Measurements from ENCODE around the gene ARID2. TPM values are rescaled to one million over a fixed set of nuclear protein-coding genes. Genes with fewer than 3 reads are reported as not detected.

Gene ARID2
- total and polyA plus RNA-seq, 5 donors from 2014 or later: 9.2 to 73.4 (median 13.2) TPM

DNA sequence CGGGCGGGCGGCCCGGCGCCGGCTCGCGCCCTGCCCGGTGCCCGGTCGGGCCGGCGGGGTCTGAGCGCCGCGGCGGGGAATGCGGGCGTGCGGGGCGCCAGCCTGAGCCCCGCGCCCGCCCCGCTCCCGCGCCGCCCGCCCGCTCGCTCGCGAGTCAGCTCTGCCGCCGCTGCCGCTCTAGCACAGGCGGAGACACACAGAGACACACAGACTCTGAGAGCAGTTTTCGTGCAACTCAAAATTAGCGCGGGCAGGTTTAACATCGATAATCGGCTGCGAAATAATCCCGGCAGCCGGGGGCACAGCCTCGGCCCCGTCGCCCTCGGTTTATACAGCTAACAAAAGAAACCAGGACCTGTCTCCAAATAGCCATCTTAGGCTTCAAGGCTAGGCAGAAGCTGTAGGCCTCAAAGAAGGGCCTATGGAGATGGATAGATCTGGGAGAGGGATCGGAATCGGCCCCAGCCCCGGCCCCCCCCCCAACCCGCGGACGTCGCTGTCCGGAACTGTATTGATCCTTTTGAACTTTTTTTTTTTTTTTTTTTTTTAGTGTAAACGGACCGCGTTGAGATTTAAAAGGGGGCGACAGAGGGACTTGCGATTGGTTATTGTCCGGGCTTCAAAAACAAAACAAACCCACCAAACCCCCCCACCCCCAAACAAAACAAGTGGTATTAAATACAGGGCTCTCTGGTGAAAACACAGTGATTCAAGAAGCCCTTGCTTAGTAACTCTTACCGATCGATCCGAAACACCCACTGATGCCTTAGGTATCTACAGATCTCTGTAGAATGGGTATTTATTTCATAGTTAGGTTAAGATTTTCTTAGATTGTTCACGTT is 1.1 kb downstream of the ARID2 start:
- peaks cover 6% of the 10 kb centered on the region for H3K36me3 Mint-ChIP-seq
- DNase-seq (peak; percentile 52 to 81 (median 73)), ATAC-seq (ENCODE audit: low read depth in 2 of 2) (peak in 1 of 2 donors; percentile 4)
- Histone ChIP-seq H3K4me1 (ENCODE audit: control insufficient read depth, insufficient read depth, low read length, poor library complexity, severe bottlenecking) (peaks cover 47% of the 10 kb centered on the region), H3K27ac (ENCODE audit: insufficient read depth, low read length, poor library complexity, severe bottlenecking) (peak overlapping the region; percentile 99), H3K27me3 (ENCODE audit: control insufficient read depth, insufficient read depth, low read length) (no peaks in the 10 kb centered on the region), H3K9me3 (ENCODE audit: control insufficient read depth in 2 of 2, low read length in 2 of 2) (no peaks in the 10 kb centered on the region), H3K4me3 (ENCODE audit: low read depth, low read length) (peak overlapping the region; percentile 95), H3K36me3 (ENCODE audit: control insufficient read depth, insufficient read depth, low read length) (peaks cover 2% of the 10 kb centered on the region)
- no peaks in the 10 kb centered on the region for H3K27me3 Mint-ChIP-seq
- H3K4me1 Mint-ChIP-seq: peaks cover 23 to 40% (median 31%) of the 10 kb centered on the region in 4 donors
- peak overlapping the region; percentile 87 to 98 (median 92) for H3K4me3 Mint-ChIP-seq
- H3K9me3 Mint-ChIP-seq: no peaks in the 10 kb centered on the region
- H3K27ac Mint-ChIP-seq: peak overlapping the region; percentile 88 to 98 (median 93)

DNA sequence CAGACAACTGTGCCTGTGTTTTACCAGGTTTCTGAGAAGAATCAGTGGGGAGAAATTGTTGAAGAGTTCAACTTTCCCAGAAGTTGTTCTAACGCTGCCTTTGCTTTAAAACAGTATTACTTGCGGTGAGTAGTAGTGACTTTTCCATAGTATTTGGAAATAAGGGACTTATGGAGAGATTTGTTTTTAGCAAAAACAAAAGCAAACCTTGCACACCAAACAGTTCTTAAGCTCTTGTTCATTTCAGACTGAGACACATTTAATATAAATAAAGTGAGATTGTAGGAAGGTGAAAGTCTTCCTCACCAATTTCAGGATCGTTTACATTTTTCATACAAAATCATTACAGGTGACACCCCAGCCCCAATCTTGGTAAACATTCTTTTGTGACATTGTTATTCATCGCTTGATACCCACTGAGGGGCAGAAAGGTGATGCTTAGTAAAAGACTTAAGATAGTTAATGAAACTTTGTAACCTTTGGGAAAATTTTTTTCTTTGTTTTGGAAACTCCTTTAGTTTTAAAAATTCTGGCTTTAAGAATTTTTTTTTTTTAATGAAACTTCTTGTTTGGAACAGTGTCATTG is 1.8 kb downstream of the ARID2 start:
- ATAC-seq (ENCODE audit: low read depth in 2 of 2) (no peak), DNase-seq (peak in 1 of 3 donors; percentile 23)
- peaks cover 23 to 41% (median 33%) of the 10 kb centered on the region in 4 donors for H3K4me1 Mint-ChIP-seq
- H3K4me1 ChIP-seq (ENCODE audit: control insufficient read depth, insufficient read depth, low read length, poor library complexity, severe bottlenecking): peaks cover 46% of the 10 kb centered on the region
- peaks cover 6% of the 10 kb centered on the region for H3K36me3 Mint-ChIP-seq
- H3K4me3 ChIP-seq (ENCODE audit: low read depth, low read length): peak overlapping the region; percentile 95
- no peaks in the 10 kb centered on the region for H3K9me3 Mint-ChIP-seq
- no peaks in the 10 kb centered on the region for H3K27me3 ChIP-seq (ENCODE audit: control insufficient read depth, insufficient read depth, low read length)
- H3K27ac Mint-ChIP-seq: peak overlapping the region; percentile 88 to 98 (median 93)
- no peaks in the 10 kb centered on the region for H3K27me3 Mint-ChIP-seq
- H3K4me3 Mint-ChIP-seq: peak overlapping the region; percentile 87 to 98 (median 92)
- peak overlapping the region; percentile 99 for H3K27ac ChIP-seq (ENCODE audit: insufficient read depth, low read length, poor library complexity, severe bottlenecking)
- H3K9me3 ChIP-seq (ENCODE audit: control insufficient read depth in 2 of 2, low read length in 2 of 2): no peaks in the 10 kb centered on the region
- peaks cover 2% of the 10 kb centered on the region for H3K36me3 ChIP-seq (ENCODE audit: control insufficient read depth, insufficient read depth, low read length)

DNA sequence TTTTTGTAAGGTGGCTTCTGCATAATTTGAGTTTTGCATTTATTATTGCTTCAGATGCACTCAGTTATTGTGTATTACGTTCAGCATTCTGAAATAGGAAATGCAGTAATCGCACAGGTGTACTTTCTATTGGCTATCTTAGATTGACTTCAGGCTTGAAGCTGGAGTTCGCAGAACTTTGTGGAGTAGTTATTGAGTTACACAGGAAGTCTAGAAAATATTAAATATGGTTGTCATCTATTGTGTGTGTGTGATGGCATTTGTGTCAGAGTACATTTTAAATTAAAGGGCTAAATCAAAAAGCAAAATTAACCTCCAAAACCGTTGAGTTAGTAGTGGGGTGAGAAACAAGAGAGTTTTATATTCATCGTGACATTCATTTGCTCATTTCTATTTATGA is 2.7 kb downstream of the ARID2 start:
- peaks cover 13% of the 10 kb centered on the region for H3K36me3 Mint-ChIP-seq
- peak overlapping the region; percentile 72 to 93 (median 92) for H3K27ac Mint-ChIP-seq
- Histone ChIP-seq H3K4me3 (ENCODE audit: low read depth, low read length) (peak overlapping the region; percentile 95), H3K27me3 (ENCODE audit: control insufficient read depth, insufficient read depth, low read length) (no peaks in the 10 kb centered on the region), H3K27ac (ENCODE audit: insufficient read depth, low read length, poor library complexity, severe bottlenecking) (peak overlapping the region; percentile 99), H3K9me3 (ENCODE audit: control insufficient read depth in 2 of 2, low read length in 2 of 2) (no peaks in the 10 kb centered on the region), H3K36me3 (ENCODE audit: control insufficient read depth, insufficient read depth, low read length) (peaks cover 2% of the 10 kb centered on the region), H3K4me1 (ENCODE audit: control insufficient read depth, insufficient read depth, low read length, poor library complexity, severe bottlenecking) (peaks cover 46% of the 10 kb centered on the region)
- DNase-seq: peak in 2 of 3 donors; percentile 45 to 81
- H3K4me3 Mint-ChIP-seq: peak overlapping the region; percentile 83 to 90 (median 86)
- H3K4me1 Mint-ChIP-seq: peaks cover 32 to 49% (median 40%) of the 10 kb centered on the region in 4 donors
- H3K9me3 Mint-ChIP-seq: no peaks in the 10 kb centered on the region
- ATAC-seq (ENCODE audit: low read depth in 2 of 2): no peak
- no peaks in the 10 kb centered on the region for H3K27me3 Mint-ChIP-seq

DNA sequence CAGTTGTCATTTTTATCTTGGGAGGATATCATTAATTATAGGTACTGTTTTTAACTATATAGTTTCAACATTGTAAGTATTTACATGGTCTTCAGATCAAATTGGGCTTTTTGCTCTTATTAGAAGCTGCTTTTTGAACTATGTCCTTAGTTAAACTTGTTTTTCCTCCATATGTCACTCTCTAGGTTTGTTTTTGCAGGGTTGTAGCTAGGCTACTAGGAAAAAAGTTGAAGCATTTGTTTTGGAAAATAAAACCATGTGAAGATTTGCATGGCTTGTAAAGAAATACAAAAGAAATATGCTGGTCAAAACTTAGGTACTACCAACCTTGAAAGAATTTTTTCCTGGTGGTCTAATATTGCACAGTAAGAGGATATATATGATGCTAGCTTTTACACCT is 3.4 kb downstream of the ARID2 start:
- peaks cover 35 to 55% (median 45%) of the 10 kb centered on the region in 4 donors for H3K4me1 Mint-ChIP-seq
- Histone ChIP-seq H3K27me3 (ENCODE audit: control insufficient read depth, insufficient read depth, low read length) (no peaks in the 10 kb centered on the region), H3K36me3 (ENCODE audit: control insufficient read depth, insufficient read depth, low read length) (peaks cover 6% of the 10 kb centered on the region), H3K4me1 (ENCODE audit: control insufficient read depth, insufficient read depth, low read length, poor library complexity, severe bottlenecking) (peaks cover 46% of the 10 kb centered on the region), H3K4me3 (ENCODE audit: low read depth, low read length) (peak overlapping the region; percentile 95), H3K9me3 (ENCODE audit: control insufficient read depth in 2 of 2, low read length in 2 of 2) (peaks cover 0 to 2% of the 10 kb centered on the region in 2 experiments), H3K27ac (ENCODE audit: insufficient read depth, low read length, poor library complexity, severe bottlenecking) (peak overlapping the region; percentile 99)
- peak overlapping the region; percentile 76 to 88 (median 86) for H3K4me3 Mint-ChIP-seq
- no peaks in the 10 kb centered on the region for H3K27me3 Mint-ChIP-seq
- ATAC-seq (ENCODE audit: low read depth in 2 of 2): no peak
- H3K27ac Mint-ChIP-seq: peak overlapping the region; percentile 72 to 93 (median 88)
- H3K36me3 Mint-ChIP-seq: peaks cover 17% of the 10 kb centered on the region
- DNase-seq: no peak
- no peaks in the 10 kb centered on the region for H3K9me3 Mint-ChIP-seq

DNA sequence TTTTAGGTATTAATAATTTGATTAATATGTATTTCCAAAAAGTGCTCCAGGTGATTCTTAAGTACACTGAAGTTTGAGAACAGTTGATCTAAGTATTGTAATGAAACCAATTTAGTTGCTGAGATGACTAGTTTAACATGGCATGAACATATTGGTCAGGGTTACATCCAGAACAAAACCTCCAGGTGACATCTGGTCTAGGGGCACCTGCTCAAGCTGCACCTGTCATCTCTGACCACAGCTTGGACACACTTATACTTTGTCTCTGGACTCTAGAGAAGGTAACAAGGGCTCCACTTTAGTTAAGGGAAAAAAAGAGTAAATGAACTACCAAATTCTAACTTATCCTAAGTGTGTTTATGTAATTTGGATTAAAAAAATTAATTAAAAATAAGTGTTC is 8.1 kb downstream of the ARID2 start:
- H3K36me3 ChIP-seq (ENCODE audit: control insufficient read depth, insufficient read depth, low read length): peaks cover 18% of the 10 kb centered on the region
- peak overlapping the region in 1 of 4 donors; percentile 33 for H3K4me3 Mint-ChIP-seq
- ATAC-seq (ENCODE audit: low read depth in 2 of 2) (no peak), DNase-seq (no peak)
- no peaks in the 10 kb centered on the region for H3K27me3 ChIP-seq (ENCODE audit: control insufficient read depth, insufficient read depth, low read length)
- H3K9me3 Mint-ChIP-seq: no peaks in the 10 kb centered on the region
- peaks cover 0 to 2% of the 10 kb centered on the region in 2 experiments for H3K9me3 ChIP-seq (ENCODE audit: control insufficient read depth in 2 of 2, low read length in 2 of 2)
- peaks cover 47 to 76% (median 55%) of the 10 kb centered on the region in 4 donors for H3K4me1 Mint-ChIP-seq
- H3K4me1 ChIP-seq (ENCODE audit: control insufficient read depth, insufficient read depth, low read length, poor library complexity, severe bottlenecking): peaks cover 40% of the 10 kb centered on the region
- peak overlapping the region in 2 of 3 donors; percentile 21 to 52 for H3K27ac Mint-ChIP-seq
- no peak overlapping the region for H3K27ac ChIP-seq (ENCODE audit: insufficient read depth, low read length, poor library complexity, severe bottlenecking)
- H3K27me3 Mint-ChIP-seq: no peaks in the 10 kb centered on the region
- H3K4me3 ChIP-seq (ENCODE audit: low read depth, low read length): no peak overlapping the region
- H3K36me3 Mint-ChIP-seq: peaks cover 22% of the 10 kb centered on the region

DNA sequence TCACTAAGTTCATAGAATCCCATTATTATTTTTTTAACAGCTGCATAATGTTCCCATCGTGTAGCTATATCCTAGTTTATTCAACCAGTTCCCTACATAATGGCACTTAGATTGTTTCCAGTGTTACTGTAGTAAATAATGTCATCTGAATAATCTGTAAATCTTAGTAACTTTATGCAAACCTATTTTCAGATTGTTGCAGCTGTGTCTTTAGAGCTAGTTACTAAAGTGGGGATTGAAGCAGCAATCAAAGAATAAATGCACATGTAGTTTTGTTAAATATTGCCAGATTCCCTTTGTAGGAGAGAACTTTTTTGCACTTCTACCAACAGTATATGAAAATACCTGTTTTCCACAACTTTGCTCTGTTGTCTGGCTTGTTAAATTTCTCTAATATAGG is 13.1 kb downstream of the ARID2 start:
- H3K4me3 Mint-ChIP-seq: no peak overlapping the region
- peaks cover 13% of the 10 kb centered on the region for H3K36me3 Mint-ChIP-seq
- ATAC-seq (ENCODE audit: low read depth in 2 of 2): no peak
- peaks cover 24% of the 10 kb centered on the region for H3K4me1 ChIP-seq (ENCODE audit: control insufficient read depth, insufficient read depth, low read length, poor library complexity, severe bottlenecking)
- H3K27me3 ChIP-seq (ENCODE audit: control insufficient read depth, insufficient read depth, low read length): no peaks in the 10 kb centered on the region
- no peak overlapping the region for H3K27ac ChIP-seq (ENCODE audit: insufficient read depth, low read length, poor library complexity, severe bottlenecking)
- DNase-seq: no peak
- no peaks in the 10 kb centered on the region for H3K9me3 Mint-ChIP-seq
- H3K4me1 Mint-ChIP-seq: peaks cover 36 to 69% (median 51%) of the 10 kb centered on the region in 4 donors
- peaks cover 0 to under 1% of the 10 kb centered on the region in 2 experiments for H3K9me3 ChIP-seq (ENCODE audit: control insufficient read depth in 2 of 2, low read length in 2 of 2)
- no peak overlapping the region for H3K4me3 ChIP-seq (ENCODE audit: low read depth, low read length)
- no peak overlapping the region for H3K27ac Mint-ChIP-seq
- H3K27me3 Mint-ChIP-seq: no peaks in the 10 kb centered on the region
- peaks cover 18% of the 10 kb centered on the region for H3K36me3 ChIP-seq (ENCODE audit: control insufficient read depth, insufficient read depth, low read length)

DNA sequence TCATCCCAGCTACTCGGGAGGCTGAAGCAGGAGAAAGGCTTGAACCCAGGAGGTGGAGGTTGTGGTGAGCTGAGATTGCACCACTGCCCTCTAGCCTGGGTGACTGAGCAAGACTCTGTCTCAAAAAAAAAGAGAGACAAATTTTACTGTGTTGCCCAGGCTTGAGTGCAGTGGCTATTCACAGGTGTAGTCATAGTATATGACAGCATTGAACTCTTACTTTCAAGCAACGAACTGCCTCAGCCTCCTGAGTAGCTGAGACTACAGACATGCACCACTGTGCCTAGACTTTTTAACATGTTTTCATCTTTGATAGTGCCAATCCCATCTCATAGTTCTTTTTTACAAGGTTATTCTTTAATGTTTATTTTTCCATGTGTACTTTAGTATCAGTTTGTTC is 13.7 kb downstream of the ARID2 start:
- no peaks in the 10 kb centered on the region for H3K27me3 Mint-ChIP-seq
- no peak overlapping the region for H3K4me3 Mint-ChIP-seq
- Histone ChIP-seq H3K9me3 (ENCODE audit: control insufficient read depth in 2 of 2, low read length in 2 of 2) (no peaks in the 10 kb centered on the region), H3K36me3 (ENCODE audit: control insufficient read depth, insufficient read depth, low read length) (peaks cover 17% of the 10 kb centered on the region), H3K27me3 (ENCODE audit: control insufficient read depth, insufficient read depth, low read length) (no peaks in the 10 kb centered on the region), H3K4me1 (ENCODE audit: control insufficient read depth, insufficient read depth, low read length, poor library complexity, severe bottlenecking) (peaks cover 29% of the 10 kb centered on the region), H3K4me3 (ENCODE audit: low read depth, low read length) (peak overlapping the region; percentile 13), H3K27ac (ENCODE audit: insufficient read depth, low read length, poor library complexity, severe bottlenecking) (no peak overlapping the region)
- DNase-seq (no peak), ATAC-seq (ENCODE audit: low read depth in 2 of 2) (no peak)
- no peak overlapping the region for H3K27ac Mint-ChIP-seq
- no peaks in the 10 kb centered on the region for H3K9me3 Mint-ChIP-seq
- peaks cover 11% of the 10 kb centered on the region for H3K36me3 Mint-ChIP-seq
- peaks cover 38 to 71% (median 53%) of the 10 kb centered on the region in 4 donors for H3K4me1 Mint-ChIP-seq

Data from CD4-positive, CD25-positive, alpha-beta regulatory T cell (primary cell).